CD4-positive, alpha-beta T cell treated with Interleukin-12 subunit alpha and Interleukin-12 subunit beta, for 1 hour (primary cell): Measurements from ENCODE around the gene ASAP2.

ENCODE experiments used
- DNase-seq: peaks from one replicate; pipeline ENCODE4 v3.0.0-alpha.2; 2020

ASAP2 gene

DNA sequence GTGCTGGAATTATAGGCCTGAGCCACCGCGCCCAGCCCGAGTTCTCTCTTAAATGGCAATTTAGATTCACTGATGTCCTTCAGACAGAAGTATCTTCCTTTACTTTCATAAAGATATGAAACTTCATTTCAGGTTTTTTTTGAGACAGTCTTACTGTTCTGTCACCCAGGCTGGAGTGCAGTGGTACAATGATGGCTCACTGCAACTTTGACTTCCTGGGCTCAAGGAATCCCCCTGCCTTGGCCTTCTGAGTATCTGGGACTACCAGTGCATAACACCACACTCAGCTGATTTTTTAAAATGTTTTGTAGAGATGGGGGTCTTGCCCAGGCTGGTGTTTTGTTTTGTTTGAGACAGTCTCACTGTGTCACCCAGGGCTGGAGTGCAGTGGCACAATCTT, 203.5 kb downstream of the ASAP2 start:
- no peak for DNase-seq

DNA sequence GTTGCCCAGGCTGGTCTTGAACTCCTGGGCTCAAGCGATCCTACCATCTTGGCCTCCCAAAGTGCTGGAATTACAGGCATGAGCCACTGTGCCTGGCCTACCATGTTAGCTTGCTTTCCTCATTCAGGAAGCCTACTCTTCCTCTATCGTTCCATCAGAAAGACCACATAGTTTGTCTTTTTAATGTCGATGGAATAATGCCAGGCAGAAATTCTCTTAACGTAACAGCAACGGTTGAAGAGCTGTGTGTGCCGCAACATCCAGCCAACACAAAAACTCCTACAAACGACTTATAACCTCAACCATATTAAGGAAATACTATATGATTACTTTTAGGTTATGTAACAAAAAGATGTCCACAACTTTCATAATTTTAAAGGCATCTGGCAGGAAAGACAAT, 206.2 kb downstream of the ASAP2 start:
- no peak for DNase-seq

DNA sequence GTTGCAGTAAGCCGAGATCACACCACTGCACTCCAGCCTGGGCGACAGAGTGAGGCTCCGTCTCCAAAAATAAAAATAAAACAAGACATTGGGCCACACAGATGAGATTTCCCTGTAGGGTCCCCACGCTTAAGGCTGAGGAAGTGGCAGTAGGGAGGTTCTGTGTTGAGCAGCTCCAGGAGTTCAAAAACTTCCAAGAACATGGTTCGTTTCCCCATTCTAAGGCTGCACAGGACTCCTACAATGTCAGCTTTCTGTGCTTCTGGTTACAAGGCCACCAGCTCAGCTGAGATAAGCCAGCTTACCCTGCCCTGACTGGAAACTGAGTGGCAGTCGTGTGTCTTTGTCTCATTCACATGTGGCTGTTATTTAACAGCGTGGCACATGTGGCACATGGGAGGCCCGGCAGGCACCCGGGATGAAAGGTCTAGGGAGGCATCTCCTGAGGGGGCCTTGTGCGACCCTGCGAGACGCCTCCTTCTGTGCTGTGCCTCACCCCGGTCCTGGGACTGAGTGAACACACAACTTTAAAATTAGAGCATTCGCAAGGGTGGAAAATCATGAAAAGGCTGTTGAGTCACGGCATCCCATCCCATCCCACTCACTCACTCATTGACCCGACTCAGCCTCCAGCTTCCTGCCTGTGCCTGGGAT, 209.0 kb downstream of the ASAP2 start:
- no peak for DNase-seq

DNA sequence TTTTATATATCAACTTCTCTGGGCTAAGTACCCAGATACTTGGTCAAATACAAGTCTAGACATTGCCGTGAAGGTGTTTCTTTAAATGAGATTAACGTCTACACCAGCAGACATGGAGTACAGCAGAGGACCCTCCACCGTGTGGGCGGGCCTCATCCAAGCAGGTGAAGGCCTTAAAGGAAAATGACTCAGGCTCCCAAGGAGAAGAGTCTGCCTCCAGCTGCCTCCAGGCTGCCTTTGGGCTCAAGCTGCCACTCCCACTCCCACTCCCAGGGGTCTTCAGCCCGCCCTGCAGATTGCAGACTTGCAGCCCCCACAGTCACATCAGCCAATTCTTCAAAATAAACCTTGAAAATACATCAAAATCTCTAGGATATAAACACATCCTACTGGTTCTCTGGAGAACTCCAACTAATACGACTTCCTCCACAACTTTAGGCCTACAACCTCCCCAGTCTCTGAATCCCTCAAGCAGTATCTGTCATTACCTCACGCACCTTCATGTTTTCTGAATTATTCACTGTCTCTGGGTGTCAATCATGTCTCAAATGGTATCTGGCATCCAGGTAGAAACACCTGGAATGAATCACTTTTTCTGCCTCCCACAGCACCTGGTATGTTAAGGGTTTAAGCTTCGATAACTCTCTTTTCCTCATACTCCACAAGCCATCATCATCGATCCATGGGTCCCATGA, 209.8 kb downstream of the ASAP2 start:
- DNase-seq = no peak

DNA sequence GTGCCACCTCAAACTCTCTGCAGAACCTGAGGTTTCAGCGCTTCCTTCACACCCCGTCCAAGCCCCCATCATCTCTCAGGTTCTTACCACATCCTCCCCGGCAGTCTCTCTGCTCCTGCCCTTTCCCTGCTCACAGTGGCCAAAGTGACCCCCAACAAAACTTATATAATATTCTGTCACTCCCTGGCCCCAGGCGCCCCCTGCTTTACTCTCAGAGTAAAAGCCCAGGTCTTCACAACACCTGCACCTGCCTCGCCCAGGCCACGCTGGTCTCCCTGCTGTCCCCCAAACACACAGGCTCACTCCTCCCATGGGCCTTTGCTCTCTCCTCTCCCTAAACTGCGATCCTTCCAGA, 210.3 kb downstream of the ASAP2 start:
- no peak for DNase-seq

DNA sequence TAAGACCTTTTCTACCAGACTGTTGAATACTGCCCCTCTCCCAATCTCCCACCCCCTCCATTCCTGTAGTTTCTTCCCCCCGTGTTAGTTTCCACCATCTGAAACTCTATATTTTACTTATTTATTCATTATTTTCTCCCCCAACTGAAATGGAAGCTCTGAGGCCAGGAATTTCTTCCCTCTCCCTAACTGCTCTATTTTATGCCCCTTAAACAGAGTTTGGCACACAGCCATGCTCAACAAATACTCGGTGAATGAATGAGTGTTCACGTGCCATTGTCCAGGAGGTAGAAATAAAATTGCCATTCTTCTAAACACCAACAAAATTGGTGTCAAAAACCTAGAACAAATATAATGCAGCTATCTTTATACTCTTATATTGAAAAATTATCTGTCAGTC, 211.1 kb downstream of the ASAP2 start:
- no peak for DNase-seq

DNA sequence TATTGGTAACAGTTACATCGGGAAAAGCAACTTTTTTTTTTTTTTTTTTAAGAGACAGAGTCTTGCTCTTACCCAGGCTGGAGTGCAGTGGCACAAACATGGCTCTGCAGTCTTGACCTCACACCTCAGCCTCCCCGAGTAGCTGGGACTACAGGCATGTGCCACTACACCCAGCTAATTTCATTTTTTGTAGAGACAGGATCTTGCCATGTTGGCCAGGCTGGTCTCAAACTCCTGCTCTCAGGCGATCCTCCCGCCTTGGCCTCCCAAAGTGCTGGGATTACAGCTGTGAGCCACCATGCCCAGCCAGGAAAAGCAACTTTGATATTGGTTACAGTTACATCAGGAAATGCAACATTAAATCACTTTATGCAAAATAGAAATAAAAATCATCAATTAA, 212.1 kb downstream of the ASAP2 start:
- DNase-seq = no peak

DNA sequence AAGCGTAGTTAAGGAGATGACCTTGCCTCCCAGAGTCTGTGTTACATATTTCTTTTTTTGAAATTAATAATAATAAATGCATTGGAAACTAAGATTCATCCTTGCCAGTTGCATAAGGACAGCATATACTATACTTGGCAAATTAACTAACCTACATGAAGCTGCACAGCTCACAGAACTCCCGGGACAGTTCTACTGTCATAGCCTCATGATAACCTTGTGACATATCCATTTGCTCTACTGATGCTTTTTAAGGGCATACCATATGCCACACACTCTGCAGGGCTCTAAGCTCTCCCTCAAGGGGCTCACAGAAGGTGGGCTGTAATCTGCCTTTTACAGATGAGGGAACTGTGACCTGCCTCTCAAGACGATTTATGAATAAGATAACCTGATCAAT, 212.9 kb downstream of the ASAP2 start:
- DNase-seq = no peak

DNA sequence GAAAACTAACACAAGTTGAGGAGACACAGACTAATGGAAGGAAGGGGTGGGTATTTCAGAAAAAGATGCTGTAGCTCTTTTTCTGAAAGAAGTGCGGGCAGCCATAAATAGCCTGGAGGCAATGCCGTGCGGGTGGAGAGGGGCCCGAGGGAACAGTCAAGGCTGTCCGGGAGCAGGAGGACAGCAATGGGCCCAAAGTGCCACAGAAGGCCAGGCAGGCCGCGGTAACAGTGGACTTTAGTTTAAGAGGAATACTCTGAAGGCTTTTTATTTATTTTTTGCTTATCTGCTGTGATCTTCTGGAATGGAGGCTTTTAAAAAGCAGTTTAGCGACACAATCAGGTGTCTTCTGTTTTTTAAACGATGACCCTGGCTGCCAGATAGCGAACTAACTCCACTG, 213.9 kb downstream of the ASAP2 start:
- no peak for DNase-seq

DNA sequence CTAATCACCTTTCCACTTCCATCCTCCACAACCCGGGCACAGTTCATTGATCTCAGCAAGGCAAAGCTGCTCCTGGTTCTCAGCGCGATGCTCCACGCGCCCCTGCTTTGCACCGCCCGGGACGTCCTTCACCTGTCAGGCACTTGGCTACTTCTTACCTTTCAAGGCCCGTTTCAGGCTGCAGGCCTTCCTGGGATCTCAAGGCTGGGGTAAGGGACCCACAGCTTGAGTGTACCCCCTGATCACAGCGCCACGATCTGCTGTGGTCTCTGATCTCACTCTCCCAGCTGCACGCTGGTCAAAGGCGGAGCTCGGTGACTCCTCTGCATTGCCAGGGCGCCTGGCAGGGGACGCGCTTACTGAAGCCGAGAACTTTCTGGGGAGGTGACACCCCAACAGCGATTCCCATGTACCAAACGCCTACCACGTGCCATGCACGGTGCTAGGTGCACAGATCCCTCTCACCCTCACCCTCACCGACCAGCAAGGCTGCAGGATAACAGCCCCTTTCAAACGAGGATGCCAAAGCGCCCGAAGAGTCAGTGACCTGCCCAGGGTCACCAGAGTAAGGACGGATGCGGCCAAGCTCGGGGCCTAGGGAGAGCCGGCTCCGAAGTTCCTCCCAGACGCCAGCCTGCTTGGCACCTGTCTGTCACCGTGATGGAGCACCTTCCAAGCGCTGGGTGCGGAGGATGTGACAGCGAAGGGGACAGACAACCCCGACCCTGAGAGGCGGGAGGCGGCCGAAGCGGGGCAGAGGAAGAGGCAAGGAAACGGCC, 215.9 kb downstream of the ASAP2 start:
- peak; percentile 46 for DNase-seq

DNA sequence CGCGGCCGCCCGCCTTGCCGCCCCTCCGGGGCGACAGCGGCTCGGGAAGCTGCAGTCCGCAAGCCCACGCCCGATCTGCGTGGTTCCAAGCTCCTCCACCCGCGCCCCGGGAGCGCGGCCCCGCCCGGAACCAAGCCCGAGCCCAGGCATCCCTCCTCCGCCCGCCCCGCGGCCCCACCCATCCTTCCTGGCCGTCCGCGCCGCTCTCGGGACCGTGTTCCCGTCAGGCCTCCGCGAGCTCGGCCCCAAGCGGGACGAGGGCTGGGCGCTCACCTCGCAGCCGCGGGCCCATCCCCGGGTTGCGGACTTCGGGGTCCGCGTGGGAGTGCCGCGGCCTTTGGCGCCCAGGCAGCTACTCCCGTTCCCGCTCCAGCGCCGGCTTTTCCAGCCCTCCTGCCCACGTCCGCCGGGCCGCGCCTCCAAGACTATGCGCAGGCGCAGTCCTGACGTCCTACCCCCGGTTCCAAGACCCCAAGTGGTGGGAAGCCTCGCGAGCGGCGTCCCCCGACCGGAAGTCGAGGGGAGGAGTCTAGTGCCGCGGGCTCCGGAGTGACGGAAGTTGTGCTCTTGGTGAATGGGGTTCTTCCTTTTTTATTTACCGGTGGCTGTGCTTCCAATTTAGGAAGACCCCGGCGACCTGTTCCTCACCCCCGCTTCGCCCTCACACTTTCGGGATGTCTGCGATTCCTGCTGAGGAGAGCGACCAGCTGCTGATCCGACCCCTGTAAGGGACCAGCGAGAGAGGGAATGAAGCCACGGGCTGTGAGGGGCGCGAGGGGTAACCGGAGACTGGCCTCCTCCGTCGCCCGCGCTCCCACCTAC, 216.7 kb downstream of the ASAP2 start, which contains the start of the genes CPSF3 and ITGB1BP1:
Gene CPSF3, plus strand, starts transcription at position 555 of the 822 bp plus-strand sequence. Its CDS starts 120 bp downstream, at position 675.
Gene ITGB1BP1, minus strand, starts transcription at position 429 of the 822 bp plus-strand sequence. CDS start 4,831 bp downstream, outside the sequence.
- peak; percentile 98 for DNase-seq

DNA sequence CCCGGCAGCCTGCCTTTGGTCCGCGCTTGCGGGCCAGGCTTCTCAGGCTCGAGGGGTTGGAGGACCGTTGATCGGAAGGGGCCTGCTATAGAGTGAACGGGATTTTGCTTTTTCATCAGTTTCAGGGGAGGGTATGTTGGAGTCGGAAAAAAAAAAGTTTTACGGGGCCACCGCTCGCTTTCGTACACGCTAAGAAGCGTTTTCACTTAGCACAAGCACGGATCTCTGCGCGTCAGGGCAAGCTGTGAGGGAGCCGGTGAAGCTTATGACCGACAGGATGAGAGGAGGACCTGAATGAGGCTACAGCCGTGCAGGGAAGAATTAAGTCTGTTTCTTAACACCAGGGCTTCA, 217.3 kb downstream of the ASAP2 start:
- peak; percentile 24 for DNase-seq

DNA sequence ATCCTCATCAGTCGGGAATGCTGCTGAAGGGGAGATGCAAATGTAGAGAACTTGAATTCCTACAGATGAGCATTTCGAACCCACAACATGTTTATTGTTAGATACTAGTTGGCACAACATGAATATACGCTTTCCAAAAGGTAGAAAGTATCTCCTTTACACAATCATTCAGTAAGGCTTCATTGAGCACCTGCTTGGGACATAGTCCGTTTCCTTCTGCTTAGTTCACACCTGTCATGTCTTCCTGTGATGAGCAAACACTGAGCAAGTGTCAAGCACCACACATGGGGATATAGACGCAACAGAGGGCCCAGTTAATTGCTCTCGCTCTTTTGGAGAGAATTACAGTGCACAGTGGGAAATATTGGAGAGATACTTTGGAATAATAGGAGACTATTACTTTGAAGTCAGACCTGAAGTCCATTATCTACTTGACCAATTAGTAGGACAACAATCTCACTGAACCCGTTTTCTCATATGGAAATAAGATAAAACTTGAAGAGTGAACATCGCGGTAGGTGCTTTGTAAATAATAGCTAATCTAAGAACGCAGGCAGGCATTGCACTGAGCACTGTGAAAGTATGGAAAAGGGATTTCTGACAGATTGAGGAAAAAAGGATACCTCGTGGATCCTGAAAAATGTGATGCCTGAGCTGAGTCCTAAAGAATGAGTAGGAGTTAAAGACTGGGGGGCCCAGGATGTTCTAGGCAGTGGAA, 218.0 kb downstream of the ASAP2 start:
- no peak for DNase-seq

DNA sequence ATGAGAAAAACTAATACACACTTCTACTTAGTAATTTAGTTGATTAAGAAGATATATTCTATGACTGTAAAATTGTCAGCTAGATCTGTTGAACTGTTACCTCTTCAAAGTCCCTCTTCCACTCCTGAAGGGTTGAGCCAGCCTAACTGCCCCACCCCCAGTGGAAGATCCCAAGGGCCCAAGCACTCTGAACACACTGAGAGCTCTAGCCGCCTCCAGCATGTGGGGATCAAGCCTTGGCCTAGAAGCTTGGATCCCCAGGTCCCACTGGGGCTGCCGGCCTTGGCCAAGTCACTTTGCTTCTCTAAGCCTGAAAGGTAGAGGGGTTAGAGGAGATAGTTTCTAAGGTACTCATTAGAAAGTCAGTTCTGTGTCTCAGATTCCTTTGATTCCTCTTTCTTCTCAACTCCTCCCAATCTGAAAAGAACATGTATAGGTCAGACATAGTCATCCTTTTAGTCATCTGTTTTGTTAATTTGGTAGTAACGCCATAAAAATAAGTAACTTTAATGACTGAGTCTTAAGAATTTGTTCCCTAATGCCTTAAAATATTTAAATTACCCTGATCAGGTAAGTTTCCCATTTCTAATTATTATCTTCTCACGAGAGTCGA, 222.5 kb downstream of the ASAP2 start:
- DNase-seq = no peak

DNA sequence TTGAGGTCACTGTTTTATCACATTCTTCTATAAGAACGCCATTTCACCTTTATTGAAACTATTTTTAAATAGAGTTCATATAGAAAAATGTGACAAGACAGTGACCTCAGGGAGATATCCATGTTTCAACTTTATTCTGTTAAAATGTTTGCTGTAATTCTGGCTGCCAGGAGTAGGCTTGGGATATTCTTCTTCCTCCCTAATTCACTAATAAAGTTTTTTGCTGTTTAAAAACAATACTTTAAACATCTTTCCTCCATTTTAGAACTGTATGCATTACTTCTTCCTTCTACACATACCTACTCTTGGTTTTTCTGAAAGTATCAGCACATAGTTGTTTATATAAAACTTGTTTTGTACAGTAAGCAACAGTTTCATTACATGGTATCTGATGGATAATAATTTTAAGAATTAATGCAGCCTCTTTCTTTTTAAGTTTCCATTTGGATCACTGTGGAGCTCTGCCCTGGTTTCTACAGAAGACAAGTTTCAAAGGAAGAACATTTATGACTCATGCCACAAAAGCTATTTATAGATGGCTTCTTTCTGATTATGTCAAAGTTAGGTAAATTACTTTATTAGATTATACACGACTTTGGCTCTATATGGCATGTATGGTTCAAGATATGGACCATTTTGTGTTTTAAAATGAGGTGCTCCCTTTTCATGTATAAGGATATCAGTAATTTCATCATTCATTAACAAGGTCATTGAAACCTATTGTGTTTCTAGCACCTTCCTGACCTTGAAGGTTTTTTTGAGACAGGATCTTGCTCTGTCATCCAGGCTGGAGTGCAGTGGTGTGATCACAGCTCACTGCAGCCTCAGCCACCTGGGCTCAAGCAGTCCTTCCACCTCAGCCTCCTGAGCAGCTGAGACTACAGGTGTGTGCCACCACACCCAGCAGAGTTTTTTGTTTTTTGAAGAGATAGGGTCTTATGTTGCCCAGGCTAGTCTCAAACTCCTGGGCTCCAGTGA, 224.0 kb downstream of the ASAP2 start:
- no peak for DNase-seq

DNA sequence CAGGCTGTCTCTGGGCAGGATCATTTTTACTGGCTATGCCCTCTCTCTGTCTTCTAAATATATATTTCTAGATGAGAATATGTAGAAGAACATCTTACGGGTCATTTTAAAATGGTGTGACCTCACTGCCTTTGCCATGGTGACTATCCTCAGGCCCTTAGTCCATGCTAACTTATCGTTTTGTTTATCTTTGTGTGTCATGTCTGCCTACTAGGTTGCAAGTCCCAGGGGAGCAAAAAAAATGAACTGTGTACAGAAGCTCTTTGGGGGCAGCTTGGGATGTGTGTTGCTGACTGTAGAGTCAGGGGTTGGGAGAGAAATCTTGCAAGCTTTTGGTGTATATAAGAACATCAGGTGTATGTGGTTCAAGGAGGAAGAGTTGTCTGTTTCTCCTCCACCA, 227.9 kb downstream of the ASAP2 start:
- no peak for DNase-seq

DNA sequence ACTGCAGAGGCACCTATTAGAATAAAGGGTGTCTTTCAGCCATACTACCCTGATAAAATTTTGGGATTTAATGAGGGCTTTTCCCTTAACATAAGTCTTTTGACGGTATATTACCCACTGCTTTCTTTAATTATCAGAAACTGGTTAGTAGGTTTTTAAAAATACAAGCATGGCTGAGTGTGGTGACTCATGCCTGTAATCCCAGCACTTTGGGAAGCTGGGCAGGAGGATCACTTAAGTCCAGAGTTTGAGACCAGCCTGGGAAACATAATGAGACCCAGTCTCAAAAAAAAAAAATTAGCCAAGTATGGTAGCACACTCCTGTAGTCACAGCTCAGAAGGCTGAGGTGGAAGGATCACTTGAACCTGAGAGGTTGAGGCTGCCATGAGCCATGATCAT, 232.9 kb downstream of the ASAP2 start:
- no peak for DNase-seq

DNA sequence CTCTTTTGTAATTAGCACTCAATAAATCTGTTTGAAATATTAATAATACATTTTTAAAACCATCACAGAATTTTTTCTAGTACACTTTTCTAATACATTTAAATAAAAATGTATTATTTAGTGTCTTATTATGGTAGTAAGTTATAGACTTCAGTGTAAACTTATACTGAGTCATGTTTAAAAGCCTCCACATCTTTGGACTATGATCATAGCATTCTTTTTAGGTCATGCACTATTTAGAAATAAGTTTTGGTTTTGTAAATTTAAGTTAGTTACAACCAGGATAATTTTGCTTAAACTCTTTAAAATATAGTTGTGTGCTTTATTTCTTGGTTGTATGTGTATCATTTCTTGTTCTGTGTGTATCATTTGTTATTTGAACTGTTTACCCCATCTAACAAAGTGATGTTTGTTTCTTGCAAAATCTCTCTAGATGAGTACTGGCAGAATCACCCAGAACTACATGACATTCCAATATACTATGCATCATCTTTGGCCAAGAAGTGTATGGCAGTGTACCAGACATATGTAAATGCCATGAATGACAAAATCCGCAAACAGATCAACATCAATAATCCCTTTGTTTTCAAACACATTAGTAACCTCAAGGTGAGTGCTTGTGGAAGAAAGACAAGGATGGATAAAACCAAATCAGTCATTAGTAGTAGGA, 233.6 kb downstream of the ASAP2 start:
- no peak for DNase-seq

DNA sequence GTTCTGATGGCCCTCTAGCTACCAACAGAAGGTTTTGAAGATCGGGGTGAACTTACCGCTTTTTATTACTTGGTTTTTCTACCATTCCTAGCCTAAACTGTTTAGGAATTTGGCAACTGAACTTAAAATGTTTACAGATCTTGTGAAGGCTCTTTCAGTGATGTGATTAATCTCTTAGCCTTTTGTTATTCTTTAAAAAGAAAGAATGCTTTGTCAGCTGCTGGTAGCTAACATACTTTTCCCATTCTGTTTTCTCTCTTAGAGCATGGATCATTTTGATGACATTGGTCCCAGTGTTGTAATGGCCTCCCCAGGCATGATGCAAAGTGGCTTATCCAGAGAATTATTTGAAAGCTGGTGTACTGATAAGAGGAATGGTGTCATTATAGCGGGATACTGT, 234.9 kb downstream of the ASAP2 start:
- DNase-seq = no peak

DNA sequence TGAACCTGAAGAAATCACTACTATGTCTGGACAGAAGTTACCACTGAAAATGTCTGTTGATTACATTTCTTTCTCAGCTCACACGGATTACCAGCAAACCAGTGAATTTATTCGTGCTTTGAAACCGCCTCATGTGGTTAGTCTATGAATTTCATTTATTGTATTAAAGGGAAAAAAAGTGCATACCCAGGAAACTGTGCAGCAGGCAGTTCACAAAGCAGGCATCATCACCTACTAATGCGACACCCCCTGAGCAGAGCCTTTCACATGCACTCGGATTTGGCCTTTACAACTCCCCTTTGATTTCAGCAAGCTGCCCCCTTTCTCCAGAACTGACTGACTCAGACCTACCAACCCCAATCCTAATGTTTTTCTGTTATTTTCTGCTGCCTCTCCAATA, 236.9 kb downstream of the ASAP2 start:
- no peak for DNase-seq
